HCT116 (cell line): Measurements from ENCODE around the gene NRTN. TPM values are rescaled to one million over a fixed set of nuclear protein-coding genes. Genes with fewer than 3 reads are reported as not detected.

Experiments used
- ATAC-seq: fragments of 200-7000 bp; cut with Tn5 transposase; 2 replicates; pipeline ENCODE4 v1.9.1; 2020; ENCODE audit warnings: mild to moderate bottlenecking, moderate library complexity
- BruUV-seq: library from RNA; stranded (reverse); fragments of 400-500 nt; replicated peaks from 2 replicates; lab custom pipeline; 2021; lab: Mats Ljungman, UMichigan
- CTCF ChIA-PET: fragments of 300-600 bp; sonication (Branson Sonifier 250); formaldehyde crosslinking; loops from one replicate; lab custom pipeline; 2021; ENCODE audit warnings: antibody characterized with exemption; lab: Charles Lee
- POLR2A ChIA-PET: fragments of 300-600, 350-600 bp; sonication (Branson Sonifier 250); formaldehyde crosslinking; loops from one replicate; lab custom pipeline; 2021; ENCODE audit warnings: antibody characterized with exemption; lab: Charles Lee
- RAD21 ChIA-PET, 2 experiments: fragments of 300-600 bp; sonication (Branson Sonifier 250); formaldehyde crosslinking; loops; one replicate each; lab custom pipeline; 2023; ENCODE audit warnings: low total read pairs in 2 of 2; ENCODE audit not compliant: uncharacterized antibody in 2 of 2, unreplicated experiment in 2 of 2, low non-redundant PET in 1 of 2; lab: Charles Lee
- DNase-seq: peaks from one replicate; pipeline ENCODE4 v3.0.0-alpha.2; 2010; ENCODE audit warnings: low read depth, low spot score
- H2AFZ ChIP-seq: fragments of 200-600 bp; shearing (Covaris generic), sonication (generic); 2 replicates; pipeline ENCODE4 v1.6.1; 2017; ENCODE audit warnings: low read depth, mixed run types, mixed read lengths, antibody characterized with exemption, low read length; ENCODE audit not compliant: poor library complexity, severe bottlenecking
- H3K27ac ChIP-seq: 2 replicates; pipeline ENCODE4 v1.5.1; 2012; ENCODE audit warnings: low read depth, low read length
- H3K27me3 ChIP-seq: fragments of 200-600 bp; sonication (generic); 2 replicates; pipeline ENCODE4 v1.6.1; 2016; ENCODE audit warnings: mixed run types, low read length, mixed read lengths; ENCODE audit not compliant: insufficient read depth
- H3K36me3 ChIP-seq, 2 experiments: fragments of 200-500 bp in 1 of 2; fragments of 200-600 bp in 1 of 2; sonication (Bioruptor generic) in 1 of 2; sonication (generic) in 1 of 2; 2 replicates each; pipeline versions ENCODE4 v1.5.1 to v1.6.1; 2014 to 2016; ENCODE audit warnings: low read length in 2 of 2, inconsistent platforms in 1 of 2, mixed read lengths in 1 of 2, mixed run types in 1 of 2; ENCODE audit not compliant: insufficient read depth in 2 of 2, control insufficient read depth in 1 of 2
- H3K4me1 ChIP-seq, 2 experiments: fragments of 200-600 bp in 1 of 2; sonication (generic) in 1 of 2; 2 replicates each; pipeline versions ENCODE4 v1.5.1 to v1.6.1; 2012 to 2017; ENCODE audit warnings: low read length in 2 of 2, inconsistent platforms in 1 of 2, mild to moderate bottlenecking in 1 of 2, mixed read lengths in 1 of 2, mixed run types in 1 of 2, moderate library complexity in 1 of 2; ENCODE audit not compliant: insufficient read depth in 2 of 2, control insufficient read depth in 1 of 2
- H3K4me2 ChIP-seq: fragments of 200-600 bp; sonication (generic); 2 replicates; pipeline ENCODE4 v1.6.1; 2017; ENCODE audit warnings: mixed run types, low read length, mixed read lengths
- H3K4me3 ChIP-seq, 2 experiments: fragments of 200-600 bp in 1 of 2; sonication (generic) in 1 of 2; replicated peaks in 1 of 2; 2 replicates each; pipeline ENCODE4 v1.5.1; 2011 to 2016; ENCODE audit warnings: low read length in 2 of 2, control low read depth in 1 of 2, low read depth in 1 of 2, mild to moderate bottlenecking in 1 of 2, mixed read lengths in 1 of 2, mixed run types in 1 of 2
- H3K79me2 ChIP-seq: fragments of 200-600 bp; sonication (generic); 2 replicates; pipeline ENCODE4 v1.6.1; 2017; ENCODE audit warnings: mild to moderate bottlenecking, mixed run types, low read length, moderate library complexity, mixed read lengths; ENCODE audit not compliant: insufficient read depth
- H3K9ac ChIP-seq: fragments of 200-600 bp; sonication (generic); 2 replicates; pipeline ENCODE4 v1.6.1; 2016; ENCODE audit warnings: low read length, mixed read lengths
- H3K9me2 ChIP-seq: fragments of 200-600 bp; sonication (generic), shearing (Covaris generic); 2 replicates; pipeline ENCODE4 v1.6.1; 2017; ENCODE audit warnings: mixed run types, mild to moderate bottlenecking, moderate library complexity; ENCODE audit not compliant: insufficient read depth
- H3K9me3 ChIP-seq, 2 experiments: fragments of 200-500 bp in 1 of 2; fragments of 200-600 bp in 1 of 2; sonication (Bioruptor generic) in 1 of 2; sonication (generic) in 1 of 2; 2 replicates each; pipeline ENCODE4 v1.6.1; 2014 to 2017; ENCODE audit warnings: low read length in 2 of 2, mixed read lengths in 2 of 2, inconsistent platforms in 1 of 2, low read depth in 1 of 2, mild to moderate bottlenecking in 1 of 2, mixed run types in 1 of 2, moderate library complexity in 1 of 2; ENCODE audit not compliant: control insufficient read depth in 1 of 2, insufficient read depth in 1 of 2
- H4K20me1 ChIP-seq: fragments of 200-600 bp; sonication (generic), shearing (Covaris generic); 2 replicates; pipeline ENCODE4 v1.6.1; 2017; ENCODE audit warnings: mixed run types, mild to moderate bottlenecking, moderate library complexity; ENCODE audit not compliant: insufficient read depth
- TCF7L2 ChIP-seq: IDR thresholded peaks from 2 replicates; pipeline ENCODE4 v1.7.0; 2011; ENCODE audit warnings: borderline replicate concordance, inconsistent platforms; ENCODE audit not compliant: insufficient read depth, insufficient read length; ENCODE audit errors: extremely low read depth
- intact Hi-C: fragments of 100-400 bp; cut with micrococcal nuclease; formaldehyde crosslinking; loops from 2 replicates; pipeline ENCODE4 v1.10.0; 2022
- total RNA-seq: library from RNA; stranded (reverse); gene quantifications from one replicate; pipeline ENCODE4 v1.2.1, GENCODE V29; 2021; ENCODE audit not compliant: unreplicated experiment
- TF ChIP-seq, protein P1 (sequence below): IDR thresholded peaks from 2 replicates; pipeline ENCODE4 v1.6.1; 2011; ENCODE audit warnings: mild to moderate bottlenecking, low read length, moderate library complexity; ENCODE audit not compliant: insufficient replicate concordance; ENCODE audit errors: extremely low read depth
- TF ChIP-seq, protein P2 (sequence below): IDR thresholded peaks from 2 replicates; pipeline ENCODE4 v1.6.1; 2012

NRTN gene
- total RNA-seq, 1 experiment from 2014 or later: 11.5 TPM

DNA sequence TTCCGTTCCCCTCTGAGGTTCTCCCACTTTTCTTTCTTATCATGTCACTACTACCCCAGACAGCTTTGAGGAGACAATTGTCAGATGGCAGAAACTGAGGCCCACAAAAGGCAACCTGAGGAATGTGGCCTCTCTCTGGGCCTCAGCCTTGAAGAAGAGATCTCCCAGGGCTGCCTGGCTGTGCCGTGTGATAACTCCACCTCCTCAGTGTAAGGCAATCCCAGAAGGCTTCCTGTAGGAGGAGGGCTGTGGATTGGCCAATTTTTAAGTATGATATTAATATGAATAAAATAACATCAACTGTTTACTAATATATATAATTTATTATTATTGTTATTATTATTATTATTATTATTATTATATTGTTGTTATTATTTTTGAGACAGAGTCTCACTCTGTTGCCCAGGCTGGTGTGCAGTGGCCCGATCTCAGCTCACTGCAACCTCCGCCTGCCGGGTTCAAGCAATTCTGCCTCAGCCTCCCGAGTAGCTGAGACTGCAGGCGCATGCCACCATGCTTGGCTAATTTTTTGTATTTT lies 9.4 kb upstream of the NRTN start:
- Histone ChIP-seq H3K27ac (no peak overlapping the region), H3K4me2 (no peak overlapping the region), H3K9me2 (no peaks in the 10 kb centered on the region), H3K4me3 (no peak overlapping the region), H3K79me2 (peaks cover under 1% of the 10 kb centered on the region; the same call in 1 of the 2 replicates), H3K27me3 (no peaks in the 10 kb centered on the region), H2AFZ (no peak overlapping the region), H3K4me1 (peaks cover 6 to 15% of the 10 kb centered on the region in 2 experiments; a peak in 3 of 4 replicates), H3K9me3 (no peaks in the 10 kb centered on the region), H4K20me1 (no peaks in the 10 kb centered on the region), H3K36me3 (no peaks in the 10 kb centered on the region), H3K9ac (no peak overlapping the region)
- BruUV-seq: no TSS peak
- ATAC-seq (no peak), DNase-seq (no peak)
- ChIA-PET RAD21 (no interaction called here), POLR2A (no interaction called here), CTCF (interaction anchor here (2.4 to 5.5 kb wide), 3 partner anchors 8 to 109 kb away, joined by 7 to 49 read pairs (median 20); no protein-coding TSS in a partner anchor)
- TF ChIP-seq, protein P1, sequence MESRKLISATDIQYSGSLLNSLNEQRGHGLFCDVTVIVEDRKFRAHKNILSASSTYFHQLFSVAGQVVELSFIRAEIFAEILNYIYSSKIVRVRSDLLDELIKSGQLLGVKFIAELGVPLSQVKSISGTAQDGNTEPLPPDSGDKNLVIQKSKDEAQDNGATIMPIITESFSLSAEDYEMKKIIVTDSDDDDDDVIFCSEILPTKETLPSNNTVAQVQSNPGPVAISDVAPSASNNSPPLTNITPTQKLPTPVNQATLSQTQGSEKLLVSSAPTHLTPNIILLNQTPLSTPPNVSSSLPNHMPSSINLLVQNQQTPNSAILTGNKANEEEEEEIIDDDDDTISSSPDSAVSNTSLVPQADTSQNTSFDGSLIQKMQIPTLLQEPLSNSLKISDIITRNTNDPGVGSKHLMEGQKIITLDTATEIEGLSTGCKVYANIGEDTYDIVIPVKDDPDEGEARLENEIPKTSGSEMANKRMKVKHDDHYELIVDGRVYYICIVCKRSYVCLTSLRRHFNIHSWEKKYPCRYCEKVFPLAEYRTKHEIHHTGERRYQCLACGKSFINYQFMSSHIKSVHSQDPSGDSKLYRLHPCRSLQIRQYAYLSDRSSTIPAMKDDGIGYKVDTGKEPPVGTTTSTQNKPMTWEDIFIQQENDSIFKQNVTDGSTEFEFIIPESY: no peak
- TF ChIP-seq TCF7L2: no peak
- TF ChIP-seq, protein P2, sequence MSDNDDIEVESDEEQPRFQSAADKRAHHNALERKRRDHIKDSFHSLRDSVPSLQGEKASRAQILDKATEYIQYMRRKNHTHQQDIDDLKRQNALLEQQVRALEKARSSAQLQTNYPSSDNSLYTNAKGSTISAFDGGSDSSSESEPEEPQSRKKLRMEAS: no peak
- intact Hi-C loops: no loop called here

DNA sequence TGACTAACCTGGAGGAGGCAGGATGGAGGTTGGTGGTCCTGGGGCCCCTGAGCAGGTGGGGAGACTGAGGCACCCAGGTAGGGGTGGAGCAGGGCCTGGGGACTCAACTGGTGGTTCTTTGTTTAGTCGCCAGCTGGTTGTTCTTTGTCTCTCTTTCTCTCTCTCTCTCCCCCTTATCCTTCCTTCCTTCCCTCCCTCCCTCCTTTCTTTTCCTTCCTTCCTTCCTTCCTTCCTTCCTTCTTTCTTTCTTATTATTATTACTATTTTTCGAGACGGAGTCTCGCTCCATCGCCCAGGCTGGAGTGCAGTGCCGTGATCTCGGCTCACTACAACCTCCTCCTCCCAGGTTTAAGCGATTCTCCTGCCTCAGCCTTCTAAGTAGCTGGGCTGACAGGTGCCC lies 6.6 kb upstream of the NRTN start:
- Histone ChIP-seq H2AFZ (no peak overlapping the region), H4K20me1 (no peaks in the 10 kb centered on the region), H3K27ac (no peak overlapping the region), H3K4me2 (no peak overlapping the region), H3K4me3 (no peak overlapping the region), H3K4me1 (peaks cover 3 to 10% of the 10 kb centered on the region in 2 experiments; a peak in 3 of 4 replicates), H3K36me3 (no peaks in the 10 kb centered on the region), H3K9ac (no peak overlapping the region), H3K79me2 (no peaks in the 10 kb centered on the region), H3K27me3 (no peaks in the 10 kb centered on the region), H3K9me3 (no peaks in the 10 kb centered on the region), H3K9me2 (no peaks in the 10 kb centered on the region)
- no peak for ATAC-seq
- DNase-seq: no peak
- intact Hi-C loops: no loop called here
- BruUV-seq: no TSS peak
- CTCF ChIA-PET: no interaction called here
- POLR2A ChIA-PET: no interaction called here
- RAD21 ChIA-PET: no interaction called here
- TF ChIP-seq, protein P2: no peak
